Measurements from ENCODE around the gene BEAN1. TPM values are rescaled to one million over a fixed set of nuclear protein-coding genes. Genes with fewer than 3 reads are reported as not detected.

BEAN1 gene
- under 0.01 and 0.11 TPM in 2 replicates for total RNA-seq

GRCh38 chr16:66427036-66427860, at the start of gene BEAN1:
BEAN1 (plus strand) TSS chr16:66427295; CDS start chr16:66437677, 10,382 bp downstream.

Other genes with a start within 250 kb of the BEAN1 start
- gene CDH5, start 60.6 kb upstream of the BEAN1 start, total RNA-seq = 0.26 and 1.9 TPM in 2 replicates
- 57.0 and 67.9 TPM in 2 replicates for gene TK2, start 122.8 kb downstream of the BEAN1 start, total RNA-seq
- gene CKLF, start 125.3 kb downstream of the BEAN1 start, total RNA-seq = 43.5 and 47.5 TPM in 2 replicates
- 1.6 and 2.1 TPM in 2 replicates for gene CMTM1, start 139.1 kb downstream of the BEAN1 start, total RNA-seq
- not detected in 2 replicates for gene CMTM2, start 152.2 kb downstream of the BEAN1 start, total RNA-seq
- gene CMTM3, start 177.4 kb downstream of the BEAN1 start, total RNA-seq = 17.4 and 19.7 TPM in 2 replicates

Measured in articular chondrocyte of knee joint (primary cell).